Keratinocyte (primary cell): Measurements from ENCODE around the gene OOSP2.

Experiments
- CTCF ChIP-seq, 3 experiments: IDR thresholded peaks in 1 of 3; conservative IDR thresholded peaks in 1 of 3; optimal IDR thresholded peaks in 1 of 3; 2 replicates in 2 of 3; 3 replicates in 1 of 3; pipeline versions ENCODE3 to v1.5.1; 2011; ENCODE audit warnings: low read length in 3 of 3, mild to moderate bottlenecking in 3 of 3, moderate library complexity in 2 of 3, control low read depth in 1 of 3, inconsistent platforms in 1 of 3; ENCODE audit not compliant: insufficient read depth in 2 of 3; ENCODE audit errors: extremely low read depth in 1 of 3
- EZH2 ChIP-seq: IDR thresholded peaks from one replicate; pipeline ENCODE4 v1.6.1; 2012; ENCODE audit warnings: inconsistent platforms, mild to moderate bottlenecking, low read length, moderate library complexity

- TF ChIP-seq CTCF (optimal IDR thresholded peaks at IDR 0.05 in 1 of 3, IDR thresholded peaks at IDR 0.05 in 1 of 3, conservative IDR thresholded peaks at IDR 0.05 in 1 of 3; ENCODE audit: extremely low read depth in 1 of 3, insufficient read depth in 2 of 3, low read length in 3 of 3) (no peak), EZH2 (no peak)
Measured at GRCh38 chr11:60056349-60056969, 16.2 kb downstream of the OOSP2 start, which contains the start of gene MS4A3.
